H1 (cell line): ENCODE measurements around the gene CDH6. TPM values are rescaled to one million over a fixed set of nuclear protein-coding genes. Genes with fewer than 3 reads are reported as not detected.

ENCODE experiments used
- CEBPB ChIP-seq: IDR thresholded peaks from 2 replicates; pipeline ENCODE4 v1.6.1; 2012; ENCODE audit warnings: low read depth, low read length
- JUN ChIP-seq: IDR thresholded peaks from 2 replicates; pipeline ENCODE4 v1.6.1; 2011; ENCODE audit warnings: low read depth, mild to moderate bottlenecking, improper control_type of control experiment, low read length
- RFX5 ChIP-seq: IDR thresholded peaks from 2 replicates; pipeline ENCODE4 v1.6.1; 2011; ENCODE audit warnings: low read depth, low read length, improper control_type of control experiment, borderline replicate concordance
- polyA plus RNA-seq, 7 experiments: library from polyadenylated mRNA; depleted of rRNA in 3 of 7; stranded (reverse) in 5 of 7; unstranded in 2 of 7; fragments of >200 nt in 5 of 7; fragments of 200-250 nt in 2 of 7; gene quantifications; 1 replicate in 5 of 7; 2 replicates in 1 of 7; 4 replicates in 1 of 7; pipeline versions ENCODE4 v1.2.1 to v1.2.3, GENCODE V29; 2011 to 2013; ENCODE audit warnings: missing spikeins in 2 of 7, mixed read lengths in 2 of 7
- total RNA-seq: library from RNA; stranded (reverse); fragmentation: NEBNext Ultra II Directional; extraction: Animal tissue kit (Norgen Biotek cat#: 25700); gene quantifications from 2 replicates; pipeline ENCODE4 v1.2.1, GENCODE V29; 2021
- TF ChIP-seq, protein P1 (sequence below): IDR thresholded peaks from 2 replicates; pipeline ENCODE4 v1.6.1; 2011; ENCODE audit warnings: low read depth, mild to moderate bottlenecking, low read length; ENCODE audit not compliant: insufficient read depth

CDH6 gene
- total and polyA plus RNA-seq, 2 of the 8 experiments (the other 6 are each of a cell fraction or from before 2014, with no cell fraction given) = 1.4 to 1.9 TPM

DNA sequence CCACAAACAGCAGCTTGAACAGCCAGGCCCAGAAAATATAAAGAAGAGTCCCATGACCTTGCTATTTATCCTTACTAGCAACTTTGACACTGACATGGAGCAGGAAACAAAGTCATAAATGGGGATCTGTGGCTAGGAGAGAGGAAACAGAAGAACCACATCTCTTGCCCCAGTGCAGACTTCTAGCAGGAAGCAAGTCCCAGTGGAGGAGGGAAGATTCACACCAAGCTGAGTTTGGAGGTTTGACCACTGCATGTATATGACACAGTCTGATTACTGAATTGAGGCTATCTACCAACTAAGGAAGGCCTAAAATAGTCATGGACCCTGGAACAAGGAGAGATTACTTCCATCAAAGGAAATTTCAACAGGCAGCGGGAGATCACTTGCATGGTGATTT lies 51.4 kb downstream of the CDH6 start (continued):
- TF ChIP-seq, protein P1, sequence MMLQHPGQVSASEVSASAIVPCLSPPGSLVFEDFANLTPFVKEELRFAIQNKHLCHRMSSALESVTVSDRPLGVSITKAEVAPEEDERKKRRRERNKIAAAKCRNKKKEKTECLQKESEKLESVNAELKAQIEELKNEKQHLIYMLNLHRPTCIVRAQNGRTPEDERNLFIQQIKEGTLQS = no peak
- TF ChIP-seq RFX5 = no peak
- TF ChIP-seq CEBPB = no peak
- no peak for TF ChIP-seq JUN
